Measurements from ENCODE around the gene ADH7.

Gene ADH7

DNA sequence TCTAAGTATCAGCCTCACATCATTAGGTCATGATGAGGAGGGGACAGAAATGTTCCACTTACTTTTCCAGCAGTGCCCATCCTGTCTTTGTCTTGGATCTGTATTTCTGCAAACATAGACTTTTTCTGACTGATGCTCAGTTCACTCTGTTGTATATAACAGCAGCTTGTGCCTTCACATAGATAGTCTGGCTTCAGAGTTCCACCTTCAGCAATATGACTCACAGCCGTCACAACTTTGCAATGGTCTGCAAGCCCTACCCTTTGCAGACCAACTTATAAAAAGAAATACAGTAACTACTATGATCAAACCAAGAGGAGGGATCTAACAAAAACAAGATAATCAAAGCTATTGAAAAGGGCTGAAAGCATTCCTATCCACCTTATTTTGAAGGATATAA lies at the start of gene ADH7:
Gene ADH7 (minus strand): TSS at position 189 of the 400 bp plus-strand sequence. CDS start 109 bp downstream, at position 80.
- Histone ChIP-seq H3K9ac (ENCODE audit: low read length) (no peak within 1 kb of the TSS), H3K9me3 (ENCODE audit: control insufficient read depth, low read depth, low read length) (no peaks in the 10 kb centered on the region), H3K4me1 (ENCODE audit: control insufficient read depth, low read depth, low read length) (no peaks in the 10 kb centered on the region), H3K27me3 (ENCODE audit: control insufficient read depth, insufficient read depth, low read length) (no peaks in the 10 kb centered on the region), H3K4me3 (ENCODE audit: low read length) (no peak within 1 kb of the TSS), H3K36me3 (ENCODE audit: control insufficient read depth, low read depth, low read length) (no peaks in the 10 kb centered on the region), H3K27ac (ENCODE audit: low read length) (no peak within 1 kb of the TSS)

DNA sequence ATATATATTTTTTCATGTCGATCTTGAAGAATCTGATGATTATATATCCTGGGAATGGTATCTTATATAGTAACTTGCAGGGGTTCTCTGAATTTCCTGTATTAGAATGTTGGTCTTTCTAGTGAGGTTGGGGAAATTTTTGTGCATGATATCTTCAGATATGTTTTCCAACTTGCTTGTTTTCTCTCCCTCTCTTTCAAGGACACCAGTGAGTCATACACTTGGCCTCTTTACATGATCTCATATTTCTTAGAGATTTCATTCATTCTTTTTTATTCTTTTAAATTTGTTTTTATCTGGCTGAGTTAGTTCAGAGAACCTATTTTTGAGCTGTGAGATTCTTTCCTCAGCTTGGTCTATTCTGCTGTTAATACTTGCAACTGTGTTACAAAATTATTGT lies 48.5 kb upstream of the ADH7 start:
- no peaks in the 10 kb centered on the region for H3K36me3 ChIP-seq (ENCODE audit: control insufficient read depth, low read depth, low read length)
- peaks cover 16% of the 10 kb centered on the region for H3K9me3 ChIP-seq (ENCODE audit: control insufficient read depth, low read depth, low read length)
- no peak overlapping the region for H3K27ac ChIP-seq (ENCODE audit: low read length)
- H3K4me1 ChIP-seq (ENCODE audit: control insufficient read depth, low read depth, low read length) = no peaks in the 10 kb centered on the region
- H3K4me3 ChIP-seq (ENCODE audit: low read length) = no peak overlapping the region
- no peaks in the 10 kb centered on the region for H3K27me3 ChIP-seq (ENCODE audit: control insufficient read depth, insufficient read depth, low read length)
- no peak overlapping the region for H3K9ac ChIP-seq (ENCODE audit: low read length)

DNA sequence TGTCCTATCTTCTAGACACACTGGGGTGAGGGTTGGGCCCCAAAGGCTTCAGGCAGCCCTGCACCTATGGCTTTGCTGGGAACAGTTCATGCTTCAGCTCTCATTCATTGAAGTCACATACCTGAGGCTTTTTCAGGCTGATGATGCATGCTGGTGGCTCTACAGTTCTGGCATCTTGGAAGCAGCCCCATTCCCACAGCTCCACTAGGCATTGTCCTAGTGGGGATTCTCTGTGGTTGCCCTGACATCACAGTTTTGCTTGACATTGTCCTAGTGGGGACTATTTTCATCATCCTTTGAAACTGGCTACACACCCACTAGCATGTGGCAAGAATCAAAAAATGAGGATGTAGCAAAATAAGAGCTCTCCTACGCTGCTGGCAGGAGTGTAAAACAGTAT lies 38.0 kb upstream of the ADH7 start:
- no peak overlapping the region for H3K9ac ChIP-seq (ENCODE audit: low read length)
- H3K4me3 ChIP-seq (ENCODE audit: low read length) = no peak overlapping the region
- no peaks in the 10 kb centered on the region for H3K36me3 ChIP-seq (ENCODE audit: control insufficient read depth, low read depth, low read length)
- no peaks in the 10 kb centered on the region for H3K27me3 ChIP-seq (ENCODE audit: control insufficient read depth, insufficient read depth, low read length)
- no peaks in the 10 kb centered on the region for H3K9me3 ChIP-seq (ENCODE audit: control insufficient read depth, low read depth, low read length)
- H3K27ac ChIP-seq (ENCODE audit: low read length) = no peak overlapping the region
- H3K4me1 ChIP-seq (ENCODE audit: control insufficient read depth, low read depth, low read length) = no peaks in the 10 kb centered on the region

DNA sequence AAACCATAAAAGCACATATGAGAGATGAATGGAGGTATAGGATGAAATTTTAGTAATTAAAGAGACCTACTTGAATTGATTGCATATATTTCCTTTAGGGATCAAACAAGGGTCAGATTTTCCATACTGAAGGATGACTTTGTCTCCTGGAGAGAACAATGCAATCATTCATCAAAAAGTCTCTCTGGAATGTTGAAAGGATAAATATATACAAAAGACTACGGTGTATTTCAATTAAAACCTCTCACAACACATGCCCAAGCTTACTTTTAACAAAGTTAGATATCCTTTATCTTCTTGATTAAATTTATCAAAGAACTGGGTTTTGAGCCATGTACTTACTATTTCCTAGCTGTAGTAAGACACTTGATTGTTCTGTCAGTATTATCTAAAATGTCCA lies 36.8 kb upstream of the ADH7 start:
- Histone ChIP-seq H3K4me3 (ENCODE audit: low read length) (no peak overlapping the region), H3K4me1 (ENCODE audit: control insufficient read depth, low read depth, low read length) (no peaks in the 10 kb centered on the region), H3K9ac (ENCODE audit: low read length) (no peak overlapping the region), H3K27me3 (ENCODE audit: control insufficient read depth, insufficient read depth, low read length) (no peaks in the 10 kb centered on the region), H3K36me3 (ENCODE audit: control insufficient read depth, low read depth, low read length) (no peaks in the 10 kb centered on the region), H3K27ac (ENCODE audit: low read length) (no peak overlapping the region), H3K9me3 (ENCODE audit: control insufficient read depth, low read depth, low read length) (no peaks in the 10 kb centered on the region)

DNA sequence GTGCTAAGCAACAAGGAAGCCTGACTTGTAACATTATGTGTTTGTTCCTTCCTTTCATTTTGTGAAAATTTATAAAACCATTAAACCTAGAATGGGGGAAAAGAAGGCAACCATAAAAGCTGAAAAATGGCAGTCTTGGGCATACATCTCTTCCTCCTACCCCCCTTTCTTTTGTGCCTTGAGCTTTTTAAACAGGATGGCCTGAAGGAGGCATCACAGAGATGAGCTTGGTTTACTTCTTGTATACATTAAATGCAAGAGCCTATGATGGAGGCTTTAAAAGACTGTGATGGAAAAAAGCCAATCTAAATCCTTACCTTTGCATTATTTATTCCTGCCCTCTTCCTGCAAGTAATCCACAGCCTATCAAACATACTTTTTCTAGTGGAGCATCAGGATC lies 36.2 kb upstream of the ADH7 start:
- H3K27me3 ChIP-seq (ENCODE audit: control insufficient read depth, insufficient read depth, low read length) = no peaks in the 10 kb centered on the region
- H3K9ac ChIP-seq (ENCODE audit: low read length) = no peak overlapping the region
- no peaks in the 10 kb centered on the region for H3K9me3 ChIP-seq (ENCODE audit: control insufficient read depth, low read depth, low read length)
- no peak overlapping the region for H3K4me3 ChIP-seq (ENCODE audit: low read length)
- no peak overlapping the region for H3K27ac ChIP-seq (ENCODE audit: low read length)
- no peaks in the 10 kb centered on the region for H3K36me3 ChIP-seq (ENCODE audit: control insufficient read depth, low read depth, low read length)
- no peaks in the 10 kb centered on the region for H3K4me1 ChIP-seq (ENCODE audit: control insufficient read depth, low read depth, low read length)

DNA sequence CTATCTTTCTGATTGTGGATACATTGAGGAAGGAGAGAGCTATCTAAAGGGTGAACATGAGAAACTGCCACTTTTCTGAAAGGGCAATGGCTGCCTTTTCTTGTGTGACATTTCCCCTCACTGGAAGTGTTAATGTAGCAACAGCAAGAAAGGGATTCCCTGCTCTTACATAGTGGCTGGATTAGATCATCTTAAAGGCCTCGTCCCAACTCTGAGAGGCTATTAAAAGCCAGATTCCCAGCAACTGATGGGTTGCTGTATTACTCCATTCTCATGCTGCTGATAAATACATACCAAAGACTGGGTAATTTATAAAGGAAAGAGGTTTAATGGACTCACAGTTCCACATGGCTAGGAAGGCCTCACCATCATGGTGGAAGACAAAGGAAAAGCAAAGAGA lies 33.7 kb upstream of the ADH7 start:
- Histone ChIP-seq H3K4me1 (ENCODE audit: control insufficient read depth, low read depth, low read length) (no peaks in the 10 kb centered on the region), H3K9ac (ENCODE audit: low read length) (no peak overlapping the region), H3K9me3 (ENCODE audit: control insufficient read depth, low read depth, low read length) (no peaks in the 10 kb centered on the region), H3K36me3 (ENCODE audit: control insufficient read depth, low read depth, low read length) (no peaks in the 10 kb centered on the region), H3K27me3 (ENCODE audit: control insufficient read depth, insufficient read depth, low read length) (no peaks in the 10 kb centered on the region), H3K4me3 (ENCODE audit: low read length) (no peak overlapping the region), H3K27ac (ENCODE audit: low read length) (no peak overlapping the region)

DNA sequence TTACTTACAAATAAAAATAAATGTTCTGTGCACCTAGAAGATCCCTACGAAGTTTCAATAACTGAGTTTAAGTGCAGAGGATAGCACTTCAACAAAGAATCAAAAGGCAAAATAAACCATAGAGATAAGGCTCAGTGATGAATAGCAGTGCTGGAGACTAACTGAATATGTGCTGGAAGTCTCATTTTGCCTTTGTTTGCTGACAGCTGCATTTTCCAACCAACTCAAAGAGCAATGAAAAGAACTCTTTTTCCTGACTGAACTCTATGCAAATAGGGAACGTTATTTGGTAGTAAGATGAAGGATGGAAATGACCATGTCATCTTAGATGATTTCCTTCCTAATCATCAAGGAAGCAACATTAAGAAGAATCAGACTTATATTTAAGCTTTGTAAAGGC lies 32.7 kb upstream of the ADH7 start:
- Histone ChIP-seq H3K27me3 (ENCODE audit: control insufficient read depth, insufficient read depth, low read length) (no peaks in the 10 kb centered on the region), H3K36me3 (ENCODE audit: control insufficient read depth, low read depth, low read length) (no peaks in the 10 kb centered on the region), H3K4me1 (ENCODE audit: control insufficient read depth, low read depth, low read length) (no peaks in the 10 kb centered on the region), H3K9ac (ENCODE audit: low read length) (no peak overlapping the region), H3K27ac (ENCODE audit: low read length) (no peak overlapping the region), H3K9me3 (ENCODE audit: control insufficient read depth, low read depth, low read length) (no peaks in the 10 kb centered on the region), H3K4me3 (ENCODE audit: low read length) (no peak overlapping the region)

DNA sequence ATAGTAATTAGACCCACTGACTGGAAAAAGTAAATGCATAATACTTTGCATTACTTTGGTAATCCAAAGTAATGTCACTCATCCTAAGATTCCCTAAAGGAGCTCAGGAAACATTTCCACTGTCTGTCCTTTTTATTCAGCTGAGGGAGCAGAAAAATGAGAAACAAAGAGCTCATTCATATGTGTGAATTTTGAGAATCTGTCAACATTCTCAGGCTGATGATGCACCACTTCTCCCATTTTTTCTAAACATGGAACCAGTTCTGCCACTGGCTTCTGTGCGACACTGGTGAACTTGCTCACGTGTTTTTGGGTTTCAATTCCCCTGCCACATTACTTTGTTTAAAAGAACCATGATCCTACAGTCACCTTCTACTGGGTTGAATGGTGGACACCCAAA lies 28.4 kb upstream of the ADH7 start:
- Histone ChIP-seq H3K4me1 (ENCODE audit: control insufficient read depth, low read depth, low read length) (peaks cover 3% of the 10 kb centered on the region), H3K9ac (ENCODE audit: low read length) (no peak overlapping the region), H3K9me3 (ENCODE audit: control insufficient read depth, low read depth, low read length) (no peaks in the 10 kb centered on the region), H3K27me3 (ENCODE audit: control insufficient read depth, insufficient read depth, low read length) (no peaks in the 10 kb centered on the region), H3K4me3 (ENCODE audit: low read length) (no peak overlapping the region), H3K36me3 (ENCODE audit: control insufficient read depth, low read depth, low read length) (no peaks in the 10 kb centered on the region), H3K27ac (ENCODE audit: low read length) (no peak overlapping the region)

DNA sequence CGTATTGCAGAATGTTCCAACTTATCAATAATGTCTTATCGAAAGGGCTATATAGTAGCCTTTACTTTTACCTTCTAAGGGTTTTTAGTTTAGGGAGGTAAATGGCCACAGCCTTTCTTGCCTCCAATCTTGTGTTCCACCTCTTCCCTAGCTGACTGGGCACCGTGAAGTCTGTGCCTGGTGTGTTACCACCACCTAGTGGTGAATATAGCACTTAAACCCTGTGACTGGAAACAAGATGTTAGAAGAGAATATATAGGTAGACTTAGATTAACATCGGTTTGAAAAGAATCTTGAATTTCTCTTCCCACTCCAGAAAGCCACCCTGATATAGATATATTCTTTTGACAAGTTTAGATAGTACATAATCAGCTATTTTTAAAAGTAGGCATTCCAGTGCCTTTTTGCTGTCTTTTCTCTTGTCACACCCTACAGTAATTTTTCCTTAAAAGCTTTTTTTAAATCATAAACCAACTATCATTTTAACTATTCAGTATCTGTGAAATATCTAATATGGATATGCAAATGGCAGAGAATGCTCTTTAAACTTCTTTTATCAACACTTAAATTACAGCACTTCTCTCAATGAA lies 27.8 kb upstream of the ADH7 start:
- no peaks in the 10 kb centered on the region for H3K36me3 ChIP-seq (ENCODE audit: control insufficient read depth, low read depth, low read length)
- no peak overlapping the region for H3K9ac ChIP-seq (ENCODE audit: low read length)
- no peaks in the 10 kb centered on the region for H3K27me3 ChIP-seq (ENCODE audit: control insufficient read depth, insufficient read depth, low read length)
- H3K4me3 ChIP-seq (ENCODE audit: low read length) = no peak overlapping the region
- H3K9me3 ChIP-seq (ENCODE audit: control insufficient read depth, low read depth, low read length) = no peaks in the 10 kb centered on the region
- H3K4me1 ChIP-seq (ENCODE audit: control insufficient read depth, low read depth, low read length) = peaks cover 3% of the 10 kb centered on the region
- no peak overlapping the region for H3K27ac ChIP-seq (ENCODE audit: low read length)

DNA sequence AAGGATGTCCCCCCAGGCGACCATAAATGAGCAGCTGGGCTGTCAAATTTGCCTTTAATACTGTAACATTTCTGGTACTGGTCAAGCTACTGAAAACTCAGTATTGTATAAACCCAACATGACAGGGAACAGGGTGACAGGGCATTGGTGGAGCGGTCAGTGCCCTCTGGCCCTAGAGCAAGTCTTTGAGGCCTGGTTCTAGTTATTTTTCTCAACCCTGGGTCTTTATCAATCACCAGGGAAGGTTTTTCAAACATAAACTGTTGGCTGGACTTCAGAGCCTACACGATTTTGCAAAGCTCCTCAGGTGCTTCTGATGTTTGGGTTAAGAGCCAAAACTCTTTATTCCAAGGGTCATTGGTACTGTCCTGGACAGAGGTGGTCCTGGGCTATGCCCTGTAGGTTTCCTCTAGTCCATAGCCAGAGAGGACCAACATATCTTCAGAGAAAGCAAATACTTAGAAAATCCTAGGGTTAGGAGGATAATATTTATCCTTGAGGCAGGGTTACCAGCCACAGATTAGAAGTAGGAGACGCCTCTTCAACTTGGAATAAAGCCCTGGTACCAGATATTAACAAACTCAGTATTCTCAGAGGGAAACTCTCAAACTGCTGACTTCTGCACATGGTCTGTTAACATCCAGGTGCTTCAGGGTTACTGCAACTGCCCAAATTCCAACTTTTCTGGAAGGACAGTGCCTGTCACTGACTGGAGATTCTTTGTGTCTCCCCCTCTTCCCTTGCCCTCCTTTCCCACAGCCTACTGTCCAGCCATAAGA lies 26.7 kb upstream of the ADH7 start:
- no peak overlapping the region for H3K27ac ChIP-seq (ENCODE audit: low read length)

DNA sequence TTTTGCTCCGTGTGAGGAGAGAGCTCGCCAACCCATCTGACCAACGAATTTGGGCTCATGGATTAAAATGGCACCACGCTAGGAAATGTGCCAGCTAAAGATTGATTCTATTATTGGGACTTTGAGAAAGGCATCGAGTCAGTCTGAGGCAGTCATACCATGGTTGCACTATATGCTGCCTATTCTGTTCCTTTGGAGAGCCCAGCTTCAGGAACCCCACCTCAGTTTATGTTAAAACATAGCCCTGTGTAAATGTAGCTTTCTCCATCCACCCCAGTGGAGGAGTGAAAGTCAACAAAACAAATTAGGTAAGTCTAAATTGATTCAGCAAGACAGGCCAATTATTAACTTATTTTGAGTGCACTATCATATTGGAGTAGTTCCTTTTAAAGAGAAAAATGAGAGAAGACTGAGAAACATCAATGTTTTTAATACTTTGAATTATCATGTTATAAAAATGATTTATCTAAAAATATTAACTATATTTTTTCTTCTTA lies 24.5 kb upstream of the ADH7 start:
- Histone ChIP-seq H3K27me3 (ENCODE audit: control insufficient read depth, insufficient read depth, low read length) (no peaks in the 10 kb centered on the region), H3K27ac (ENCODE audit: low read length) (no peak overlapping the region), H3K36me3 (ENCODE audit: control insufficient read depth, low read depth, low read length) (no peaks in the 10 kb centered on the region), H3K4me3 (ENCODE audit: low read length) (no peak overlapping the region), H3K4me1 (ENCODE audit: control insufficient read depth, low read depth, low read length) (peaks cover 3% of the 10 kb centered on the region), H3K9me3 (ENCODE audit: control insufficient read depth, low read depth, low read length) (no peaks in the 10 kb centered on the region), H3K9ac (ENCODE audit: low read length) (no peak overlapping the region)

More for the DNA sequence above, 26.7 kb upstream of the ADH7 start:
- no peaks in the 10 kb centered on the region for H3K36me3 ChIP-seq (ENCODE audit: control insufficient read depth, low read depth, low read length)
- H3K4me1 ChIP-seq (ENCODE audit: control insufficient read depth, low read depth, low read length) = peaks cover 3% of the 10 kb centered on the region
- no peaks in the 10 kb centered on the region for H3K27me3 ChIP-seq (ENCODE audit: control insufficient read depth, insufficient read depth, low read length)
- H3K9me3 ChIP-seq (ENCODE audit: control insufficient read depth, low read depth, low read length) = no peaks in the 10 kb centered on the region
- H3K4me3 ChIP-seq (ENCODE audit: low read length) = no peak overlapping the region
- H3K9ac ChIP-seq (ENCODE audit: low read length) = no peak overlapping the region

DNA sequence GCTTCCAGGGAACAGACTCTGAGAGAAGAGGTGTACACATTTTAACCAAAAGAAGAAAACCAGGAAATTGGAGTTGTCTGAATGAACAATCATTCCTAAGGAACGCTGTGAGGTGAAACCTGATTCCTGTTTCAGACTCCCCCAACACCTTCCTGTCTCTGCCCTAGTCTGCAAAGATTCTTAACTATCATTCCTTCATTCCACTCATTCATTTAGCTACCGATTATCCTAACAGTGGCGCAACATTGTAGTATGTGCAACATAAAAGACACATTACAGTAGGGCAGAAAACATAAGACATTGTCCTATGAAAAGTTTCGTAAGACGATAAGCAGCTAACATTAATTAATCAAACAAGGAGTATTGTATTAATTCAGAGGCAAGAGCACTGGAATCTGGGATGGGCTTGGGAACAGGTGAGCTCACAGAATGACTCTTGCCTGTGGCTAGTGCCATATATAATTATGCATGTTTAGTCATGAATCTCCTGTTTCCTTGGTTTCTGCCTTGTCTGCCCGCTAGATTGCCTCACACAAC lies 23.8 kb upstream of the ADH7 start:
- no peaks in the 10 kb centered on the region for H3K9me3 ChIP-seq (ENCODE audit: control insufficient read depth, low read depth, low read length)
- no peak overlapping the region for H3K4me3 ChIP-seq (ENCODE audit: low read length)
- peaks cover 3% of the 10 kb centered on the region for H3K4me1 ChIP-seq (ENCODE audit: control insufficient read depth, low read depth, low read length)
- H3K36me3 ChIP-seq (ENCODE audit: control insufficient read depth, low read depth, low read length) = no peaks in the 10 kb centered on the region
- no peaks in the 10 kb centered on the region for H3K27me3 ChIP-seq (ENCODE audit: control insufficient read depth, insufficient read depth, low read length)
- no peak overlapping the region for H3K27ac ChIP-seq (ENCODE audit: low read length)
- no peak overlapping the region for H3K9ac ChIP-seq (ENCODE audit: low read length)
